HUES6 (cell line): ENCODE data around the gene JAG2.

Experiments
- H3K27ac ChIP-seq: 2 replicates; pipeline ENCODE4 v1.7.0; 2013; ENCODE audit warnings: low read depth, mild to moderate bottlenecking, low read length, inconsistent platforms
- H3K27me3 ChIP-seq: 2 replicates; pipeline ENCODE4 v1.6.1; 2013; ENCODE audit warnings: low read length; ENCODE audit not compliant: control insufficient read depth, insufficient read depth
- H3K36me3 ChIP-seq: 2 replicates; pipeline ENCODE4 v1.6.1; 2013; ENCODE audit warnings: low read length; ENCODE audit not compliant: control insufficient read depth, insufficient read depth
- H3K4me1 ChIP-seq: 2 replicates; pipeline ENCODE4 v1.6.1; 2013; ENCODE audit warnings: low read length; ENCODE audit not compliant: control insufficient read depth, insufficient read depth
- H3K4me3 ChIP-seq: 2 replicates; pipeline ENCODE4 v1.5.1; 2013; ENCODE audit warnings: low read depth, low read length
- H3K9ac ChIP-seq: one replicate; pipeline ENCODE4 v1.6.1; 2013; ENCODE audit warnings: mild to moderate bottlenecking, low read length
- H3K9me3 ChIP-seq: 2 replicates; pipeline ENCODE4 v1.6.1; 2013; ENCODE audit warnings: low read depth, low read length; ENCODE audit not compliant: control insufficient read depth, insufficient read depth

Gene JAG2

GRCh38 chr14:105209646-105210045, 41.1 kb upstream of the JAG2 start:
- H3K4me3 ChIP-seq, result no peak overlapping the region
- no peak overlapping the region for H3K27ac ChIP-seq
- H3K27me3 ChIP-seq, result no peaks in the 10 kb centered on the region
- H3K9me3 ChIP-seq, result no peaks in the 10 kb centered on the region
- H3K36me3 ChIP-seq, result peaks cover 9% of the 10 kb centered on the region; the same call in 1 of the 2 replicates
- no peak overlapping the region for H3K9ac ChIP-seq
- H3K4me1 ChIP-seq, result no peaks in the 10 kb centered on the region

GRCh38 chr14:105209091-105209490, 40.5 kb upstream of the JAG2 start:
- no peaks in the 10 kb centered on the region for H3K4me1 ChIP-seq
- H3K27ac ChIP-seq, result no peak overlapping the region
- no peak overlapping the region for H3K9ac ChIP-seq
- H3K36me3 ChIP-seq, result peaks cover 9% of the 10 kb centered on the region; the same call in 1 of the 2 replicates
- no peaks in the 10 kb centered on the region for H3K27me3 ChIP-seq
- no peaks in the 10 kb centered on the region for H3K9me3 ChIP-seq
- H3K4me3 ChIP-seq, result no peak overlapping the region

GRCh38 chr14:105208738-105209075, 40.1 kb upstream of the JAG2 start:
- no peak overlapping the region for H3K4me3 ChIP-seq
- H3K9me3 ChIP-seq, result no peaks in the 10 kb centered on the region
- H3K27ac ChIP-seq, result no peak overlapping the region
- H3K27me3 ChIP-seq, result no peaks in the 10 kb centered on the region; the same call in 1 of the 2 replicates
- no peaks in the 10 kb centered on the region for H3K4me1 ChIP-seq
- no peak overlapping the region for H3K9ac ChIP-seq
- peaks cover 9% of the 10 kb centered on the region; the same call in 1 of the 2 replicates for H3K36me3 ChIP-seq

- H3K9ac ChIP-seq, result no peak overlapping the region
- no peak overlapping the region for H3K4me3 ChIP-seq
- H3K27me3 ChIP-seq, result no peaks in the 10 kb centered on the region; the same call in 1 of the 2 replicates
- H3K4me1 ChIP-seq, result peaks cover 1% of the 10 kb centered on the region
- no peaks in the 10 kb centered on the region for H3K9me3 ChIP-seq
- H3K36me3 ChIP-seq, result peaks cover 9% of the 10 kb centered on the region; the same call in 1 of the 2 replicates
- no peak overlapping the region for H3K27ac ChIP-seq
Measured at GRCh38 chr14:105207996-105208737, 39.6 kb upstream of the JAG2 start.

GRCh38 chr14:105207460-105207901, 38.9 kb upstream of the JAG2 start:
- Histone ChIP-seq H3K4me1 (peaks cover 3% of the 10 kb centered on the region), H3K9ac (no peak overlapping the region), H3K9me3 (no peaks in the 10 kb centered on the region), H3K27me3 (no peaks in the 10 kb centered on the region; the same call in 1 of the 2 replicates), H3K27ac (no peak overlapping the region), H3K4me3 (no peak overlapping the region), H3K36me3 (peaks cover 9% of the 10 kb centered on the region; the same call in 1 of the 2 replicates)

GRCh38 chr14:105206873-105207272, 38.3 kb upstream of the JAG2 start:
- Histone ChIP-seq H3K27me3 (no peaks in the 10 kb centered on the region; the same call in 1 of the 2 replicates), H3K4me3 (no peak overlapping the region), H3K9me3 (no peaks in the 10 kb centered on the region), H3K36me3 (peaks cover 9% of the 10 kb centered on the region; the same call in 1 of the 2 replicates), H3K4me1 (peaks cover 3% of the 10 kb centered on the region), H3K9ac (no peak overlapping the region), H3K27ac (no peak overlapping the region)

- H3K9me3 ChIP-seq, result no peaks in the 10 kb centered on the region
- H3K4me1 ChIP-seq, result peaks cover 3% of the 10 kb centered on the region
- no peaks in the 10 kb centered on the region; the same call in 1 of the 2 replicates for H3K27me3 ChIP-seq
- H3K36me3 ChIP-seq, result peaks cover 4% of the 10 kb centered on the region; the same call in 1 of the 2 replicates
- H3K9ac ChIP-seq, result no peak overlapping the region
- no peak overlapping the region for H3K27ac ChIP-seq
- no peak overlapping the region for H3K4me3 ChIP-seq
Measured at GRCh38 chr14:105205673-105206208, 37.2 kb upstream of the JAG2 start.

GRCh38 chr14:105204931-105205672, 36.5 kb upstream of the JAG2 start:
- H3K4me3 ChIP-seq, result no peak overlapping the region
- no peak overlapping the region for H3K27ac ChIP-seq
- no peaks in the 10 kb centered on the region for H3K9me3 ChIP-seq
- no peaks in the 10 kb centered on the region; the same call in 1 of the 2 replicates for H3K27me3 ChIP-seq
- peaks cover 3% of the 10 kb centered on the region; the same call in 1 of the 2 replicates for H3K36me3 ChIP-seq
- H3K9ac ChIP-seq, result no peak overlapping the region
- peaks cover 3% of the 10 kb centered on the region for H3K4me1 ChIP-seq

GRCh38 chr14:105204206-105204930, 35.8 kb upstream of the JAG2 start:
- H3K27ac ChIP-seq, result no peak overlapping the region
- H3K27me3 ChIP-seq, result no peaks in the 10 kb centered on the region; the same call in 1 of the 2 replicates
- H3K36me3 ChIP-seq, result 0 out of 2 replicates have a peak, but pooled peaks cover 1% of the 10 kb centered on the region
- H3K4me3 ChIP-seq, result no peak overlapping the region
- no peaks in the 10 kb centered on the region for H3K9me3 ChIP-seq
- no peak overlapping the region for H3K9ac ChIP-seq
- H3K4me1 ChIP-seq, result peaks cover 3% of the 10 kb centered on the region

GRCh38 chr14:105203701-105204100, 35.1 kb upstream of the JAG2 start:
- Histone ChIP-seq H3K4me1 (peaks cover 5% of the 10 kb centered on the region), H3K36me3 (no peaks in the 10 kb centered on the region), H3K4me3 (no peak overlapping the region), H3K27me3 (no peaks in the 10 kb centered on the region; the same call in 1 of the 2 replicates), H3K9ac (no peak overlapping the region), H3K9me3 (no peaks in the 10 kb centered on the region), H3K27ac (no peak overlapping the region)
